K562 (cell line): Measurements from ENCODE around the gene DYNLT4. TPM values are rescaled to one million over a fixed set of nuclear protein-coding genes. Genes with fewer than 3 reads are reported as not detected.
A peak's percentile ranks its signal among the peaks of the same experiment; 100 is the strongest.

Experiments
- BRD4 ChIP-seq: fragments of 200-600 bp; sonication (generic); IDR thresholded peaks from 2 replicates; pipeline ENCODE4 v1.6.1; 2017; ENCODE audit warnings: inconsistent platforms
- EP400 ChIP-seq: fragments of 450-650 bp; IDR thresholded peaks from 2 replicates; pipeline ENCODE4 v1.6.1; 2017; ENCODE audit warnings: antibody characterized with exemption, mild to moderate bottlenecking, moderate library complexity
- KDM2B ChIP-seq: fragments of 250-450 bp; sonication (Bioruptor Pico); IDR thresholded peaks from 2 replicates; pipeline ENCODE4 v1.8.0; 2021; ENCODE audit warnings: mild to moderate bottlenecking, moderate library complexity
- KLF1 ChIP-seq: fragments of 450-650 bp; IDR thresholded peaks from 2 replicates; pipeline ENCODE4 v1.6.1; 2016; ENCODE audit warnings: missing genetic modification characterization, missing compliant biosample characterization
- MYBL2 ChIP-seq, 2 experiments: fragments of 450-650 bp in 1 of 2; sonication (generic) in 1 of 2; formaldehyde crosslinking in 1 of 2; IDR thresholded peaks; 2 replicates each; pipeline versions ENCODE4 v1.6.1 to v1.8.1; 2017 to 2022; ENCODE audit warnings: borderline replicate concordance in 1 of 2, inconsistent platforms in 1 of 2, low read depth in 1 of 2, mild to moderate bottlenecking in 1 of 2, missing genetic modification reagents in 1 of 2, moderate library complexity in 1 of 2
- MYNN ChIP-seq, 2 experiments: sonication (generic); formaldehyde crosslinking in 1 of 2; IDR thresholded peaks; 2 replicates each; pipeline versions ENCODE4 v1.5.0 to v1.6.1; 2016 to 2020; ENCODE audit warnings: antibody characterized with exemption in 1 of 2, missing genetic modification reagents in 1 of 2
- NR3C1 ChIP-seq: sonication (generic); formaldehyde crosslinking; IDR thresholded peaks from 2 replicates; pipeline ENCODE4 v1.8.1; 2022; ENCODE audit warnings: missing genetic modification reagents
- SMARCE1 ChIP-seq: fragments of 450-650 bp; IDR thresholded peaks from 2 replicates; pipeline ENCODE4 v1.7.1; 2016; ENCODE audit warnings: mild to moderate bottlenecking
- polyA plus RNA-seq, 8 experiments: library from polyadenylated mRNA; depleted of rRNA in 4 of 8; stranded (reverse) in 5 of 8; unstranded in 3 of 8; fragments of >200 nt; fragmentation: Nextera tagmentation in 2 of 8; fragmentation: Illumina TruSeq in 1 of 8; extraction: Ambion mirVana in 2 of 8; extraction: Trizol in 1 of 8; gene quantifications; 2 replicates each; pipeline versions ENCODE4 v1.2.1 to v1.2.3, GENCODE V29; 2011 to 2014; ENCODE audit warnings: inconsistent platforms in 1 of 8, missing spikeins in 1 of 8
- total RNA-seq, 7 experiments: library from RNA; depleted of rRNA in 6 of 7; stranded (reverse); fragments of >200 nt in 6 of 7; fragmentation: Illumina TruSeq in 2 of 7; extraction: Trizol in 2 of 7; gene quantifications; 2 replicates each; pipeline versions ENCODE4 v1.2.1 to v1.2.3, GENCODE V29; 2011 to 2021; ENCODE audit warnings: low replicate concordance in 1 of 7
- TF ChIP-seq, protein P1 (sequence below), 2 experiments: fragments of 200-800 bp in 1 of 2; sonication (Bioruptor generic) in 1 of 2; sonication (generic) in 1 of 2; formaldehyde crosslinking in 1 of 2; IDR thresholded peaks in 1 of 2; conservative IDR thresholded peaks in 1 of 2; 2 replicates each; pipeline versions ENCODE4 v1.5.0 to v1.6.1; 2016 to 2020; ENCODE audit warnings: missing compliant biosample characterization in 1 of 2, missing genetic modification characterization in 1 of 2, missing genetic modification reagents in 1 of 2
- TF ChIP-seq, protein P2 (sequence below): fragments of 250-450 bp; sonication (Bioruptor Pico); IDR thresholded peaks from 2 replicates; pipeline ENCODE4 v1.8.0; 2022; ENCODE audit warnings: inconsistent platforms, mild to moderate bottlenecking, moderate library complexity, borderline replicate concordance
- TF ChIP-seq, protein P3 (sequence below): fragments of 250-450 bp; sonication (Bioruptor Pico); IDR thresholded peaks from 2 replicates; pipeline ENCODE4 v1.5.0; 2021
- TF ChIP-seq, protein P4 (sequence below): fragments of 450-650 bp; IDR thresholded peaks from 2 replicates; pipeline ENCODE4 v1.6.1; 2016; ENCODE audit warnings: low read depth, mild to moderate bottlenecking, moderate library complexity
- TF ChIP-seq, protein P5 (sequence below), 2 experiments: fragments of 250-450 bp in 1 of 2; fragments of 450-650 bp in 1 of 2; sonication (Bioruptor Pico) in 1 of 2; IDR thresholded peaks; 2 replicates each; pipeline versions ENCODE4 v1.6.1 to v1.8.0; 2016 to 2021; ENCODE audit warnings: mild to moderate bottlenecking in 2 of 2, moderate library complexity in 2 of 2, missing compliant biosample characterization in 1 of 2, missing genetic modification characterization in 1 of 2
- TF ChIP-seq, protein P6 (sequence below): sonication (generic); formaldehyde crosslinking; IDR thresholded peaks from 2 replicates; pipeline ENCODE4 v1.8.0; 2023; ENCODE audit warnings: mild to moderate bottlenecking, missing genetic modification reagents
- TF ChIP-seq, protein P7 (sequence below), 2 experiments: fragments of 150-350 bp in 1 of 2; IDR thresholded peaks; 2 replicates each; pipeline ENCODE4 v1.6.1; 2012 to 2016; ENCODE audit warnings: low read depth in 2 of 2, low read length in 2 of 2, mild to moderate bottlenecking in 1 of 2, moderate library complexity in 1 of 2

DYNLT4 gene
- total and polyA plus RNA-seq, 9 of the 15 experiments (the other 6 are each of a cell fraction or from before 2014, with no cell fraction given) = 0.29 to 0.73 TPM; not detected in 7

DNA sequence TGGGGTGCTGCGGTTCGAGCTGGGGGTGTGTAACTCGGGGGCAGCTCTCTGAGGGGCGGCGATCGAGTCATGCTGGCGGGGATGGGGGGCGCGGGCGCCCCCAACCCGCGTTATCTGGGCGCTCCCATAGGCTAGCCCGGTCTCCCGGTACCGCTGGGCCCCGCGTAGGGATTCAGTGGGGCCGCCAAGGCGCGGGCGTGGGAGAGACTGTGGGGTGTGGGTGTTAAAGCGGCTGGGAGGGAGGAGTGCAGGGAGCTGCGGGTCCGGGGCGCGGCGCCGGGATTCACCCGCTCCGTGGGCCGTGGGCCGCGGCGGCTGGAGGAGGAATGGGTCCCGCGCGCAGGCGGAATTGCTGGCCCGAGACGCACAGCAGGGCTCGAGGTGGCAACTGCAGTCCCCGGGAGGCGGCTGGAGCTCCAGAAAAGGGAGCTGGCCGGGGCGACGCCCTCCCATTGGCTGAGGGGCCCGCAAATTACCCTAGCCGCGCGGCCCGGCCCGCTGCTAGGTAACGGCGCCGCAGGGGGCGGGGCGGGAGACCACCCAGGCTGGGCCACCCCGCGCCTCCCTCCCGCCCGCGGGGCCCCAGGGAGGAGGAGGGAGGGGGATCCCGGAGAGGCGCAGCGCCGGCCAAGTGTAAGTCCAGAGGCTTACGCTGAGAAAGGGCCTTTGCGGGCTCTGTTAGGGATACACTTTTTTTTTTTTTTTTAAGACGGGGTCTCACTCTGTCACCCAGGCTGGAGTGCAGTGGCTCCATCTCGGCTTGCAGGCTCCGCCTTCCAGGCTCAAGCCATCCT is 35.9 kb upstream of the DYNLT4 start, which contains the start of gene PTCH2 (continued):
- TF ChIP-seq, protein P1, sequence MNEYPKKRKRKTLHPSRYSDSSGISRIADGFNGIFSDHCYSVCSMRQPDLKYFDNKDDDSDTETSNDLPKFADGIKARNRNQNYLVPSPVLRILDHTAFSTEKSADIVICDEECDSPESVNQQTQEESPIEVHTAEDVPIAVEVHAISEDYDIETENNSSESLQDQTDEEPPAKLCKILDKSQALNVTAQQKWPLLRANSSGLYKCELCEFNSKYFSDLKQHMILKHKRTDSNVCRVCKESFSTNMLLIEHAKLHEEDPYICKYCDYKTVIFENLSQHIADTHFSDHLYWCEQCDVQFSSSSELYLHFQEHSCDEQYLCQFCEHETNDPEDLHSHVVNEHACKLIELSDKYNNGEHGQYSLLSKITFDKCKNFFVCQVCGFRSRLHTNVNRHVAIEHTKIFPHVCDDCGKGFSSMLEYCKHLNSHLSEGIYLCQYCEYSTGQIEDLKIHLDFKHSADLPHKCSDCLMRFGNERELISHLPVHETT (CRISPR knock-in tag; conservative IDR thresholded peaks at IDR 0.05 in 1 of 2, IDR thresholded peaks at IDR 0.05 in 1 of 2) = no peak
- TF ChIP-seq, protein P2, sequence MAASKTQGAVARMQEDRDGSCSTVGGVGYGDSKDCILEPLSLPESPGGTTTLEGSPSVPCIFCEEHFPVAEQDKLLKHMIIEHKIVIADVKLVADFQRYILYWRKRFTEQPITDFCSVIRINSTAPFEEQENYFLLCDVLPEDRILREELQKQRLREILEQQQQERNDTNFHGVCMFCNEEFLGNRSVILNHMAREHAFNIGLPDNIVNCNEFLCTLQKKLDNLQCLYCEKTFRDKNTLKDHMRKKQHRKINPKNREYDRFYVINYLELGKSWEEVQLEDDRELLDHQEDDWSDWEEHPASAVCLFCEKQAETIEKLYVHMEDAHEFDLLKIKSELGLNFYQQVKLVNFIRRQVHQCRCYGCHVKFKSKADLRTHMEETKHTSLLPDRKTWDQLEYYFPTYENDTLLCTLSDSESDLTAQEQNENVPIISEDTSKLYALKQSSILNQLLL (CRISPR knock-in tag) = no peak
- TF ChIP-seq KDM2B (CRISPR knock-in tag) (0 out of 2 replicates have a peak, but pooled peaks have one; percentile 11), BRD4 (no peak), KLF1 (tag) (no peak), MYBL2 (IDR thresholded peaks at IDR 0.05; ENCODE audit: low read depth) (no peak), MYBL2 (CRISPR knock-in tag; IDR thresholded peaks at IDR 0.05; ENCODE audit: borderline replicate concordance) (no peak), SMARCE1 (no peak), EP400 (no peak), MYNN (IDR thresholded peaks at IDR 0.05) (no peak), MYNN (CRISPR knock-in tag; IDR thresholded peaks at IDR 0.05) (no peak), NR3C1 (no peak)
- TF ChIP-seq, protein P3, sequence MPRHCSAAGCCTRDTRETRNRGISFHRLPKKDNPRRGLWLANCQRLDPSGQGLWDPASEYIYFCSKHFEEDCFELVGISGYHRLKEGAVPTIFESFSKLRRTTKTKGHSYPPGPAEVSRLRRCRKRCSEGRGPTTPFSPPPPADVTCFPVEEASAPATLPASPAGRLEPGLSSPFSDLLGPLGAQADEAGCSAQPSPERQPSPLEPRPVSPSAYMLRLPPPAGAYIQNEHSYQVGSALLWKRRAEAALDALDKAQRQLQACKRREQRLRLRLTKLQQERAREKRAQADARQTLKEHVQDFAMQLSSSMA (CRISPR knock-in tag) = 0 out of 2 replicates have a peak, but pooled peaks have one; percentile 41
- TF ChIP-seq, protein P4, sequence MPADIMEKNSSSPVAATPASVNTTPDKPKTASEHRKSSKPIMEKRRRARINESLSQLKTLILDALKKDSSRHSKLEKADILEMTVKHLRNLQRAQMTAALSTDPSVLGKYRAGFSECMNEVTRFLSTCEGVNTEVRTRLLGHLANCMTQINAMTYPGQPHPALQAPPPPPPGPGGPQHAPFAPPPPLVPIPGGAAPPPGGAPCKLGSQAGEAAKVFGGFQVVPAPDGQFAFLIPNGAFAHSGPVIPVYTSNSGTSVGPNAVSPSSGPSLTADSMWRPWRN = no peak
- TF ChIP-seq, protein P5, sequence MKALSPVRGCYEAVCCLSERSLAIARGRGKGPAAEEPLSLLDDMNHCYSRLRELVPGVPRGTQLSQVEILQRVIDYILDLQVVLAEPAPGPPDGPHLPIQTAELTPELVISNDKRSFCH (CRISPR knock-in tag; IDR thresholded peaks at IDR 0.05) = no peak
- TF ChIP-seq, protein P5 (tag; IDR thresholded peaks at IDR 0.05) = no peak
- TF ChIP-seq, protein P6, sequence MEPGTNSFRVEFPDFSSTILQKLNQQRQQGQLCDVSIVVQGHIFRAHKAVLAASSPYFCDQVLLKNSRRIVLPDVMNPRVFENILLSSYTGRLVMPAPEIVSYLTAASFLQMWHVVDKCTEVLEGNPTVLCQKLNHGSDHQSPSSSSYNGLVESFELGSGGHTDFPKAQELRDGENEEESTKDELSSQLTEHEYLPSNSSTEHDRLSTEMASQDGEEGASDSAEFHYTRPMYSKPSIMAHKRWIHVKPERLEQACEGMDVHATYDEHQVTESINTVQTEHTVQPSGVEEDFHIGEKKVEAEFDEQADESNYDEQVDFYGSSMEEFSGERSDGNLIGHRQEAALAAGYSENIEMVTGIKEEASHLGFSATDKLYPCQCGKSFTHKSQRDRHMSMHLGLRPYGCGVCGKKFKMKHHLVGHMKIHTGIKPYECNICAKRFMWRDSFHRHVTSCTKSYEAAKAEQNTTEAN = no peak
- TF ChIP-seq, protein P7, sequence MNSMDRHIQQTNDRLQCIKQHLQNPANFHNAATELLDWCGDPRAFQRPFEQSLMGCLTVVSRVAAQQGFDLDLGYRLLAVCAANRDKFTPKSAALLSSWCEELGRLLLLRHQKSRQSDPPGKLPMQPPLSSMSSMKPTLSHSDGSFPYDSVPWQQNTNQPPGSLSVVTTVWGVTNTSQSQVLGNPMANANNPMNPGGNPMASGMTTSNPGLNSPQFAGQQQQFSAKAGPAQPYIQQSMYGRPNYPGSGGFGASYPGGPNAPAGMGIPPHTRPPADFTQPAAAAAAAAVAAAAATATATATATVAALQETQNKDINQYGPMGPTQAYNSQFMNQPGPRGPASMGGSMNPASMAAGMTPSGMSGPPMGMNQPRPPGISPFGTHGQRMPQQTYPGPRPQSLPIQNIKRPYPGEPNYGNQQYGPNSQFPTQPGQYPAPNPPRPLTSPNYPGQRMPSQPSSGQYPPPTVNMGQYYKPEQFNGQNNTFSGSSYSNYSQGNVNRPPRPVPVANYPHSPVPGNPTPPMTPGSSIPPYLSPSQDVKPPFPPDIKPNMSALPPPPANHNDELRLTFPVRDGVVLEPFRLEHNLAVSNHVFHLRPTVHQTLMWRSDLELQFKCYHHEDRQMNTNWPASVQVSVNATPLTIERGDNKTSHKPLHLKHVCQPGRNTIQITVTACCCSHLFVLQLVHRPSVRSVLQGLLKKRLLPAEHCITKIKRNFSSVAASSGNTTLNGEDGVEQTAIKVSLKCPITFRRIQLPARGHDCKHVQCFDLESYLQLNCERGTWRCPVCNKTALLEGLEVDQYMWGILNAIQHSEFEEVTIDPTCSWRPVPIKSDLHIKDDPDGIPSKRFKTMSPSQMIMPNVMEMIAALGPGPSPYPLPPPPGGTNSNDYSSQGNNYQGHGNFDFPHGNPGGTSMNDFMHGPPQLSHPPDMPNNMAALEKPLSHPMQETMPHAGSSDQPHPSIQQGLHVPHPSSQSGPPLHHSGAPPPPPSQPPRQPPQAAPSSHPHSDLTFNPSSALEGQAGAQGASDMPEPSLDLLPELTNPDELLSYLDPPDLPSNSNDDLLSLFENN (IDR thresholded peaks at IDR 0.05; ENCODE audit: low read depth in 2 of 2, low read length in 2 of 2) = no peak
